ENCODE data around the gene DUSP9. TPM values are rescaled to one million over a fixed set of nuclear protein-coding genes. Genes with fewer than 3 reads are reported as not detected.

The DUSP9 gene
- polyA plus RNA-seq, 2 donors: 0.18 to 0.46 TPM

DNA sequence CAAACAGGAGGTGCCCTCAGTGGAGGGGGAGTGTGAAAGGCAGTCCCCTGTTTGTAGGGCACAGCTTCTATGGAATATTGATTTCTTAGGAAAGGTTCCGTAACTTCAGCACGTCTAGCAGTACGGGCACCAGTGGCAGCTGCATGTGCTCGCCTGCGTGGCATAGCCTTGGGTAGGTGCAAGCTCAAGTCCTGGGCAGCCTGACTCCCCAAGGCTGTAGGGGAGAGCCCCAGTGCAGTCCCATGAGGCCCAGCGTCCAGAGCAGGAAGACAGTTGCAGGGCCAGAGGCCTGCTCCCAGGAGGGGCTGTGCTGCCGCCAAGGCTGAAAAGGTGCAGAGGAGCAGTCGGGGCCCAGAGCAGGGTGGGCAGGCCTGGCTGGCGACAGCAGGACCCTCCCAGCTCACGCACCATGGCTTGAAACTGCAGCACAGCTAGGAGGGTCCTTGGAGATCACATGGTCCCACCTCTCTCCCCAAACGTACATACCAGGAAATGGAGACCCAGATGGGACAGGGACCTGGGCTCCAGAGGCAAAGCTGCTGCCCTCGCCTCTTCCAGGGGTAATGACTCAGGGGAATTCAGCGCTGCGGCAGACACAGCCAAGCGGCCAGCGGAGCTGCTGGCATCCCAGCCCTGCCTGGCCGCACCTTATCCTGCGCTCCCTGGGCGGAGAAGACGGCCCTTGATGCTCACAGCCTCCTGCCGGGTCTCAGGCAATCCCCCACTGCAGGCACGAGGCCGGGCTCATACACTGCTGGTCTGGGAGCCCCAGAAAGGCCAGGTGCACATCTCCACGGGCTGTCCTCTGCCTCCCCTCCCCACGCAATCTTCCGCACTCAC is 6.0 kb upstream of the DUSP9 start:
- Histone ChIP-seq H3K4me1 (ENCODE audit: control insufficient read depth in 2 of 2, insufficient read depth in 2 of 2, low read length in 1 of 2) (peaks cover 0 to under 1% of the 10 kb centered on the region in 2 donors), H3K4me3 (ENCODE audit: low read depth in 1 of 2, low read length in 2 of 2) (no peak overlapping the region), H3K36me3 (ENCODE audit: control insufficient read depth in 2 of 2, insufficient read depth in 2 of 2, low read length in 1 of 2) (no peaks in the 10 kb centered on the region), H3K27ac (ENCODE audit: low read depth in 2 of 2, low read length in 1 of 2) (no peak overlapping the region), H3K9me3 (ENCODE audit: control insufficient read depth in 2 of 2, insufficient read depth in 1 of 2, low read depth in 1 of 2, low read length in 1 of 2) (no peaks in the 10 kb centered on the region), H3K27me3 (ENCODE audit: control insufficient read depth in 1 of 2, insufficient read depth in 2 of 2, low read length in 2 of 2) (peaks cover 0 to 14% of the 10 kb centered on the region in 2 donors)
- WGBS, 2 donors: 52 to 62% methylated on average over 26 of the region's 26 CpGs

DNA sequence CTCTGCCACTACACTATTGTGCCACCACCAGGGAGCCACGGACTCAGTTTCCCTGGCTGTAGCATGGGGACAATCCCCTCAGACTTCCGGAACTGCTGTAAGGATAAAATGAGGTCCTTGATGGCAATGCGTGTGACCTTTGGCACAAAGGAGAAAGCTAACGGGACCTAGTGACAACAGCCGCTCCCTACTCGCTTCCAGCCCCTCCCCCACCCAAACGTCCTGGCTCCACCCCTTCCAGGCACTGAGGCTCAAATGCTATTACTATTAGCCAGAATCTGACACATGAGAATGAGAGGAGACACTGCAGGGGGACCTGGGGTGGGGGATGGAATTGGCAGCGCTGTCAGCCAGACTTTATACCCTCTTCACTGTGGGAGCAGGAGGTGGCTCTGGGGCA is 5.4 kb upstream of the DUSP9 start:
- Histone ChIP-seq H3K27me3 (ENCODE audit: control insufficient read depth in 1 of 2, insufficient read depth in 2 of 2, low read length in 2 of 2) (peaks cover 0 to 14% of the 10 kb centered on the region in 2 donors), H3K9me3 (ENCODE audit: control insufficient read depth in 2 of 2, insufficient read depth in 1 of 2, low read depth in 1 of 2, low read length in 1 of 2) (no peaks in the 10 kb centered on the region), H3K4me3 (ENCODE audit: low read depth in 1 of 2, low read length in 2 of 2) (no peak overlapping the region), H3K27ac (ENCODE audit: low read depth in 2 of 2, low read length in 1 of 2) (no peak overlapping the region), H3K36me3 (ENCODE audit: control insufficient read depth in 2 of 2, insufficient read depth in 2 of 2, low read length in 1 of 2) (no peaks in the 10 kb centered on the region), H3K4me1 (ENCODE audit: control insufficient read depth in 2 of 2, insufficient read depth in 2 of 2, low read length in 1 of 2) (peaks cover 0 to 2% of the 10 kb centered on the region in 2 donors)
- 11 to 36% methylated on average over 8 of the region's 8 CpGs for WGBS, 2 donors

DNA sequence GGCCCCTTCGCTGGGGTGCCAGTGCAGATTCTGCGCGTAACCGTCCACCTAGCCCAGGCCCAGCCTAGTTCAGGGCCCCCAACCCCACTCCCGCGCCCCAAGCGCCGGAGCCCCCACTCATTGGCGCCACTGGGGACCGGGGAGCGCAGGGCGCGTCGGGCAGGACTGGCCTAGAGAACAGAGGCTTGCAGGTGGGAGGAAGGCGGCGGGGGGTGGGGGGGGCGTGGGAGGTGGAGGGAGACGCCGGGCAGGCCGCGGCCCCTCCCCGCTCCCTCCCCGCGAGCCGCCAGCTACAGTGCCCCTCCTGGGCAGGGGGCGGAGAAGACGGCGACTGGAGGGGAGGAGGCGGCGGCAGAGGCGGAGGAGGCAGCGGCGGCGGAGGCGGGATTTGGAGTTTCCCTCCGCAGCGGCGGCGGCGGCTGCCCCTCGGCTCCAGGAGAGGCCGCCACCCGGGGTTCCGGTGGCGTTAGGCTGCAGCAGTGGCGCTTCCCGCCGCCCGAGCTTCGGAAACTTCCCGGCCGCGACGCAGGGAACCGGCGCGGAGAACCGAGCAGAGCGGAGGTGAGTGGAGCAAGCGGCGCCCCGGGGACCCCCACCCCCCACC is 4.8 kb upstream of the DUSP9 start:
- Histone ChIP-seq H3K27me3 (ENCODE audit: control insufficient read depth in 1 of 2, insufficient read depth in 2 of 2, low read length in 2 of 2) (peaks cover 0 to 14% of the 10 kb centered on the region in 2 donors), H3K9me3 (ENCODE audit: control insufficient read depth in 2 of 2, insufficient read depth in 1 of 2, low read depth in 1 of 2, low read length in 1 of 2) (no peaks in the 10 kb centered on the region), H3K27ac (ENCODE audit: low read depth in 2 of 2, low read length in 1 of 2) (no peak overlapping the region), H3K4me3 (ENCODE audit: low read depth in 1 of 2, low read length in 2 of 2) (no peak overlapping the region), H3K36me3 (ENCODE audit: control insufficient read depth in 2 of 2, insufficient read depth in 2 of 2, low read length in 1 of 2) (no peaks in the 10 kb centered on the region), H3K4me1 (ENCODE audit: control insufficient read depth in 2 of 2, insufficient read depth in 2 of 2, low read length in 1 of 2) (peaks cover 0 to 2% of the 10 kb centered on the region in 2 donors)
- WGBS, 2 donors: 1 to 23% methylated on average over 35 to 59 of the region's 62 CpGs

DNA sequence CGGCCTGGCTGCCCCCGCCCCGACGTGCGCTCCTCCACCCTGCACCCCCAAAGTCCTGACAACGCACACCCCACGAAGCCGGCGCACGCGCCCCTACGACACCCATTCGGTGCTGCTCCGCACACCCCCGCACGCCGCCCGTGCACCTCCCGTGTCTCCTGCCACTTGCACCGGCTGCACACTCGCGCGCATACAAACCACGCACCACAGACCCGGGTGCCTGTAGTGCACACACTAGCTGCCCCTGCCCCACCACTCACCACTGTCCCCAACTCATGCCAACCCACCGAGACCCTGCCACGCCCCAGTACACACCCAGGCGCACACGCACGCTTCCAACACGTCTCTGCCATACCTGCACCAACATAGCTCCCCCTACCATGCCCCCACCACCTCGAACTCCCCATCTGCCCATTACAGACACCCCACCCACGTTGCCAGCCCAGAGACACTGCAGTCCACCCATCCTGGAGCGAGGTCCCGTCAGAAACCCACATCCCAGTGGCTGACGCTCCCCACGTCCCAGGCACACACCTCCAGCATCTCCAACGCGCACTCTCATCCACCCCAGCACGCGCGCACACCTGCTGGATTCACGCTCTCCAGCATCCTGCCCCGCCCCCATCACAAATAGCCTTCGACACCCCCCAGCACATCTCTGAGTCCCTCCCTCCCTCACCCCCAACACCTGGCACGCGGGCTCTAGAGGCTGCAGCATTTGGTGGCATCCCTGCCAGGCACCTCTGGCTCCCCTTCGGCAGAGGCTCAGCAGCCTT is 4.2 kb upstream of the DUSP9 start:
- H3K27me3 ChIP-seq (ENCODE audit: control insufficient read depth in 1 of 2, insufficient read depth in 2 of 2, low read length in 2 of 2): peaks cover 0 to 19% of the 10 kb centered on the region in 2 donors
- no peak overlapping the region for H3K27ac ChIP-seq (ENCODE audit: low read depth in 2 of 2, low read length in 1 of 2)
- H3K9me3 ChIP-seq (ENCODE audit: control insufficient read depth in 2 of 2, insufficient read depth in 1 of 2, low read depth in 1 of 2, low read length in 1 of 2): no peaks in the 10 kb centered on the region
- no peaks in the 10 kb centered on the region for H3K36me3 ChIP-seq (ENCODE audit: control insufficient read depth in 2 of 2, insufficient read depth in 2 of 2, low read length in 1 of 2)
- 2 to 29% methylated on average over 42 to 48 of the region's 48 CpGs for WGBS, 2 donors
- H3K4me3 ChIP-seq (ENCODE audit: low read depth in 1 of 2, low read length in 2 of 2): no peak overlapping the region
- peaks cover 0 to 2% of the 10 kb centered on the region in 2 donors for H3K4me1 ChIP-seq (ENCODE audit: control insufficient read depth in 2 of 2, insufficient read depth in 2 of 2, low read length in 1 of 2)

DNA sequence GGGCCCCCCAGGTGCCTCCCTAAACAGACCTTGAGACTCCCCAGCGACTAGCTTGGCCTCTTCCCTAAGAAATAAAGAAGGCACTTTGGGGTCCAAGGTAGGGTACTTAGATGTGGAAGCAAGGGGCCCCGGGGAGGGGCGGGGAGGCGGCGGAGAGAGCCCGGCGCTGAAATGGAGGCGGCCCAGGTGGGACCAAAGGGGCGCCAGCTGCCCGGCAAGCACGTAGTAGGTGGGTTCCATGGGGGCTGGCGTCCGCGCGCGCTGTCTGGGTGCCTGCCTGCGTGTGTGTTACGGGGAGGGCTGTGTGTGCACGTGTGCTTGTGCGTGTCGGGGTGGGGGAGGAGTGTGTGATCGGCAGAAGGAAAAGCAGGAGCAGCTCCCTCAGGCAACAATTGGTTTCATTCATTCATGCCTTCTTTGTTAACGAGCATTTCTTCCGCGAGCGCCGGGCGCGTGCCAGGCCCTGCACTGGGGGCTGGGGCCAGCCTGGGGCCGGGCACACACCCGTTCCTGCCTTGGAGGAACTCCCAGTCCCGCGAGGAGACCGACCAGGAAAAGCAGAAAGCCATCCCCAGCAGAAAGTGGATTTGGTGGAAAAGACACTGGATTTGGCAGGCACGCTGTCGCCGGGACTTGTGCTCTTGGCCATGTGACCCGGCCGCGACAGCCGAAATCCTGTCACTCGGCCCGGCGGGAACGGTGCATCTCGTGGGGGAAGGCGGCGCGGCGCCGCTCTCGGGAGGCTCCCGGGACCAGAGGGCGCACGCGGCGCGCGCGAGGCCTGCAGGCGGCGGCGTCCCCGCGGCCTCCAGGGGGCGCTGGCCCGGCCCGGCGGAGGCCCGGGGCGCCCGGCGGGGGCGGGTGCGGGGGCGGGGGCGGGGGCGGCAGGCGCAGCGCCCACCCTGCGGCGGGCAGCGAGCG is 3.3 kb upstream of the DUSP9 start:
- Histone ChIP-seq H3K36me3 (ENCODE audit: control insufficient read depth in 2 of 2, insufficient read depth in 2 of 2, low read length in 1 of 2) (no peaks in the 10 kb centered on the region), H3K4me3 (ENCODE audit: low read depth in 1 of 2, low read length in 2 of 2) (no peak overlapping the region), H3K4me1 (ENCODE audit: control insufficient read depth in 2 of 2, insufficient read depth in 2 of 2, low read length in 1 of 2) (peaks cover 0 to 2% of the 10 kb centered on the region in 2 donors), H3K27ac (ENCODE audit: low read depth in 2 of 2, low read length in 1 of 2) (no peak overlapping the region), H3K27me3 (ENCODE audit: control insufficient read depth in 1 of 2, insufficient read depth in 2 of 2, low read length in 2 of 2) (peaks cover 0 to 19% of the 10 kb centered on the region in 2 donors), H3K9me3 (ENCODE audit: control insufficient read depth in 2 of 2, insufficient read depth in 1 of 2, low read depth in 1 of 2, low read length in 1 of 2) (no peaks in the 10 kb centered on the region)
- 1 to 28% methylated on average over 50 to 84 of the region's 84 CpGs for WGBS, 2 donors

DNA sequence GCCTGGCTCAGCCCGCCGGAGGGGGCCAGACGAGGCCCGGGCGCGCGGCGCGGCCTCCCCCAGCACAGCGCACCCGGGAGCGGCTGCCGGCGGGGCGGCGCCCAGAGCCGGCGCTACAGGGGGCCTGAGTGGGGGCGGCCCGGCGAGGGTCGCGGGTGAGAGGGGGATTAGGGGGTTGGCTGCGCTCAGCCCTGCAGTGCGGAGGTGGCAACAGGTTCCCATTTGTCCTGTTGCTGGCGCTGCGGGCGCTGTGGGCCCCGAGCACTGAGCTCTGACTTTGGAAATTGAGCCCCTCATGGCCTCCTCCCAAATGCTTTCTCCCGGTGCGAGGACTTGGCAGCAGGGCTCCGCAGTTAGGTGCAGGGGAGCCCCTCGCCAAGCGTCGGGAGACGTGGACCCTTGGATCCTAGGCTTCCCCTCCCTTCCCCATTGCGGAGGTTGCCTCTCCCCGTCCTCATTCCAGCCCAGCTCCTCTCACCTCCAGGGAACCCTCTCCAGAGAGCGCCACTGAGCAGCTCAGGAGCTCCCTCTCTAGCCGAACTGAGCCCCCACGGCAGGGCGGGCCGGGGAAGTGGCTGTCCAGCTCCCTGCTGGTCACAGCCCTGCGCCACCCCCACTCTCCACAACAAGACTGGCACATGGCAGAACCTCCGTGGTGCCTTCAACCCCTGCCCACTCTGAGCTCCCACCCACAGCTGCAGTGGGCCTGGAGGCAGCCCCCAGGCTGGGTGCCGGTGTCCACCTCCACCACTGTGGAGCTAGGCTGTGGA is 2.5 kb upstream of the DUSP9 start:
- Histone ChIP-seq H3K27me3 (ENCODE audit: control insufficient read depth in 1 of 2, insufficient read depth in 2 of 2, low read length in 2 of 2) (peaks cover 0 to 19% of the 10 kb centered on the region in 2 donors), H3K4me1 (ENCODE audit: control insufficient read depth in 2 of 2, insufficient read depth in 2 of 2, low read length in 1 of 2) (peaks cover 0 to 2% of the 10 kb centered on the region in 2 donors), H3K4me3 (ENCODE audit: low read depth in 1 of 2, low read length in 2 of 2) (no peak overlapping the region), H3K27ac (ENCODE audit: low read depth in 2 of 2, low read length in 1 of 2) (no peak overlapping the region), H3K36me3 (ENCODE audit: control insufficient read depth in 2 of 2, insufficient read depth in 2 of 2, low read length in 1 of 2) (no peaks in the 10 kb centered on the region), H3K9me3 (ENCODE audit: control insufficient read depth in 2 of 2, insufficient read depth in 1 of 2, low read depth in 1 of 2, low read length in 1 of 2) (no peaks in the 10 kb centered on the region)
- WGBS, 2 donors: 10 to 33% methylated on average over 31 to 46 of the region's 46 CpGs

DNA sequence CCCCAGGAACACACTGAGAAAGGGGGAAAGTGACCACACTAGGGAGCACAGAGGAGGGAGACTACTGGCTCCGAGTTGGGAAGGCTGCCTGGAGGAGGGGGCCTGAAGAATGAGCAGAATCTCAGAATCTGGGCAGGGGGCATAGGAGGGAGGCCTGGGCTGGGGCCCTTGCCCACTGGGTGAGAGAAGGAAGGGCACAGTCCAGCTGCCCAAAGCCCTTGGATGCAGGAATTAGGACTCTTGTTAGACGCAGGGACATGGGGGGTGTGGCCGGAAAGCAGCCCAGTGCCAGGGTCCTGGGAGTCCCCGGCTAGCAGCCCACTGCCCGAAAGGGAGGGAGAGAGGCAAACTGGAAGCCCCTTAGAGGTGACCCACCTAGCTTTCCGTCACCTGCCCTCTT is 1.9 kb upstream of the DUSP9 start:
- no peaks in the 10 kb centered on the region for H3K9me3 ChIP-seq (ENCODE audit: control insufficient read depth in 2 of 2, insufficient read depth in 1 of 2, low read depth in 1 of 2, low read length in 1 of 2)
- WGBS, 2 donors: 67 to 70% methylated on average over 6 of the region's 6 CpGs
- peaks cover 0 to 19% of the 10 kb centered on the region in 2 donors for H3K27me3 ChIP-seq (ENCODE audit: control insufficient read depth in 1 of 2, insufficient read depth in 2 of 2, low read length in 2 of 2)
- H3K36me3 ChIP-seq (ENCODE audit: control insufficient read depth in 2 of 2, insufficient read depth in 2 of 2, low read length in 1 of 2): no peaks in the 10 kb centered on the region
- no peak overlapping the region for H3K27ac ChIP-seq (ENCODE audit: low read depth in 2 of 2, low read length in 1 of 2)
- H3K4me3 ChIP-seq (ENCODE audit: low read depth in 1 of 2, low read length in 2 of 2): no peak overlapping the region
- H3K4me1 ChIP-seq (ENCODE audit: control insufficient read depth in 2 of 2, insufficient read depth in 2 of 2, low read length in 1 of 2): peaks cover 2% of the 10 kb centered on the region in 2 donors

DNA sequence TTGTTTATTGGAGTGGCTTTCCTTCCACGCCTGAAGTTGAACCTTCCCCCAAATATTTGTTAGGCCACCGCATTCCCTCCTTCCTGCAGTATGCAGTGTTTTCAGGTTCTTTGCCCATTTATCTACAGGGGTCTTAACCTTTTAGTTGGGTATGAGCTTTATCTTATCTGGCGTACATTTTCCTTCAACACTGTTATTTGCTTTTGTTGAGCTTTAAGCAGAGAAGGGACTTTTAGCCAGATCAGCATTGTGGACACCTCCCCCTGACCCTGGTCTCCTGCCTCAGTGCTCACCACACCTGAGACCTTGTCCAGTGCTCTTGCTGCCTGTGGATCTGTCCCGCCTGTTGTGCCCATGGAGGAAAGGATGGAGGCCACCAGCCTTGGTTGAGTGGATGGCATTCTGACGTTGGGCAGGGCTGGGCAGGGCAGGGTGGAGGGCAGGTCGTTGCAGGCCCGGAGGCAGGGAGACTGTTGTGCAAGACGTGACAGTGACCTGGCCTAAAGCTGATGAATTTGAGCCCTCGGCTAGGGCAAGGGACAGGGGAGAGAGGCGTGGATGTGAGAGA is 998 bp upstream of the DUSP9 start:
- Histone ChIP-seq H3K27ac (ENCODE audit: low read depth in 2 of 2, low read length in 1 of 2) (no peak overlapping the region), H3K4me1 (ENCODE audit: control insufficient read depth in 2 of 2, insufficient read depth in 2 of 2, low read length in 1 of 2) (peaks cover 2 to 3% of the 10 kb centered on the region in 2 donors), H3K36me3 (ENCODE audit: control insufficient read depth in 2 of 2, insufficient read depth in 2 of 2, low read length in 1 of 2) (no peaks in the 10 kb centered on the region), H3K4me3 (ENCODE audit: low read depth in 1 of 2, low read length in 2 of 2) (no peak overlapping the region), H3K27me3 (ENCODE audit: control insufficient read depth in 1 of 2, insufficient read depth in 2 of 2, low read length in 2 of 2) (peaks cover 0 to 19% of the 10 kb centered on the region in 2 donors), H3K9me3 (ENCODE audit: control insufficient read depth in 2 of 2, insufficient read depth in 1 of 2, low read depth in 1 of 2, low read length in 1 of 2) (no peaks in the 10 kb centered on the region)
- 51 to 52% methylated on average over 10 of the region's 10 CpGs for WGBS, 2 donors

Data from esophagus (tissue), 2 donors.